ENCODE results near the gene MVB12B.

The MVB12B gene

DNA sequence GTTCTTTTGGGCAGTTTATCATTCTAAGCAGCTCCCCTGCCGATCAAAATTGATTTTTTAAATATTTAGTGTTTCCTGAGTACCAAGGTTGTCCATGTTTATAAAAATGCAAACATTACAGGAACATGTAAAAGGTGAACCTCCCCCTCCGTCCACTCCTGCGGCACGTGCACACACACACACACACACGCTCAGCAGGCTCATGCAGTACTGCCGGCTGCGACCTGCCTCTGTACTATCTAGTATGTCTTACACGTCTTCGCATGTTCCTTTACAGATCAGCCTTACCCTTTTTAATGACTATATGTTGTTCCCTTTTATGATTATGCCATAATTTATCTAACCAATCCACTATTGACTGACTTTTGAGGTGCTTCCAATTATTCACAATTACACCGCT, 165.3 kb downstream of the MVB12B start:
- Histone ChIP-seq H3F3A (ENCODE audit: low read depth) (no peaks in the 10 kb centered on the region), H2AFZ (ENCODE audit: low read length) (no peak overlapping the region), H3K4me1 (ENCODE audit: insufficient read depth, low read length, poor library complexity, severe bottlenecking) (peaks cover 10% of the 10 kb centered on the region), H3K36me3 (ENCODE audit: insufficient read depth, low read length) (peaks cover 30% of the 10 kb centered on the region; the same call in 1 of the 2 replicates), H3K27me3 (ENCODE audit: insufficient read depth, low read length, poor library complexity, severe bottlenecking) (no peaks in the 10 kb centered on the region), H3K9ac (ENCODE audit: low read depth, low read length, poor library complexity, severe bottlenecking) (peak overlapping the region; percentile 2), H3K4me3 (ENCODE audit: low read length, poor library complexity, severe bottlenecking) (no peak overlapping the region), H3K9me2 (replicated peaks; ENCODE audit: low read depth, low read length) (no peaks in the 10 kb centered on the region), H3K9me3 (ENCODE audit: insufficient read depth, low read depth, low read length) (no peaks in the 10 kb centered on the region), H4K20me1 (ENCODE audit: insufficient read depth, low read length, poor library complexity, severe bottlenecking) (no peaks in the 10 kb centered on the region), H3K4me2 (ENCODE audit: low read depth, low read length, poor library complexity, severe bottlenecking) (no peak overlapping the region), H3K79me2 (ENCODE audit: insufficient read depth, low read length) (peaks cover 4% of the 10 kb centered on the region)
- TF ChIP-seq, protein P1, sequence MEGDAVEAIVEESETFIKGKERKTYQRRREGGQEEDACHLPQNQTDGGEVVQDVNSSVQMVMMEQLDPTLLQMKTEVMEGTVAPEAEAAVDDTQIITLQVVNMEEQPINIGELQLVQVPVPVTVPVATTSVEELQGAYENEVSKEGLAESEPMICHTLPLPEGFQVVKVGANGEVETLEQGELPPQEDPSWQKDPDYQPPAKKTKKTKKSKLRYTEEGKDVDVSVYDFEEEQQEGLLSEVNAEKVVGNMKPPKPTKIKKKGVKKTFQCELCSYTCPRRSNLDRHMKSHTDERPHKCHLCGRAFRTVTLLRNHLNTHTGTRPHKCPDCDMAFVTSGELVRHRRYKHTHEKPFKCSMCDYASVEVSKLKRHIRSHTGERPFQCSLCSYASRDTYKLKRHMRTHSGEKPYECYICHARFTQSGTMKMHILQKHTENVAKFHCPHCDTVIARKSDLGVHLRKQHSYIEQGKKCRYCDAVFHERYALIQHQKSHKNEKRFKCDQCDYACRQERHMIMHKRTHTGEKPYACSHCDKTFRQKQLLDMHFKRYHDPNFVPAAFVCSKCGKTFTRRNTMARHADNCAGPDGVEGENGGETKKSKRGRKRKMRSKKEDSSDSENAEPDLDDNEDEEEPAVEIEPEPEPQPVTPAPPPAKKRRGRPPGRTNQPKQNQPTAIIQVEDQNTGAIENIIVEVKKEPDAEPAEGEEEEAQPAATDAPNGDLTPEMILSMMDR (conservative IDR thresholded peaks at IDR 0.05; ENCODE audit: low read length) = no peak
- TF ChIP-seq EZH2phosphoT487 (IDR thresholded peaks at IDR 0.05; ENCODE audit: borderline replicate concordance) = no peak

DNA sequence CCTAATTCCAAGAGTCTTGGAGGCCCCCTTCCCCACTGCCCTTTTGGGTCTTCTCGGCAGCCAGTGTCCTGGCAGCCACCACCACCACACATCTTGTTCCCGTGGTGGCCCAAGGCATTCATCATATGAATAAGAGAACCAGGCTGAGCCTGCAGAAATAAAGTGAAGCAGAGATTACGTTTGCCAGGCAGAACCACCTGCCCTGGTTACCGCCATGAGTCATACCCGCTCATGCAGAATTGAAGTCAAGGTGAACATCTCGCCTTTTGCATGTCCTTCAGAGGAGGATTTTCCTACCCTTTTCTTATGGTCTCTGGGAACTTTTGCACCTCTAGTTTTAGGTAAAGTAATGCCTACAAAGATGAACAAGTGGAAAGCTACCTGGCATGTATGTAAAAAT, 167.6 kb downstream of the MVB12B start:
- Histone ChIP-seq H3K4me3 (ENCODE audit: low read length, poor library complexity, severe bottlenecking) (no peak overlapping the region), H3K9me2 (replicated peaks; ENCODE audit: low read depth, low read length) (no peaks in the 10 kb centered on the region), H3K27me3 (ENCODE audit: insufficient read depth, low read length, poor library complexity, severe bottlenecking) (no peaks in the 10 kb centered on the region), H3K4me1 (ENCODE audit: insufficient read depth, low read length, poor library complexity, severe bottlenecking) (peaks cover 8% of the 10 kb centered on the region), H3K9ac (ENCODE audit: low read depth, low read length, poor library complexity, severe bottlenecking) (no peak overlapping the region), H4K20me1 (ENCODE audit: insufficient read depth, low read length, poor library complexity, severe bottlenecking) (peaks cover 5% of the 10 kb centered on the region), H3K79me2 (ENCODE audit: insufficient read depth, low read length) (peaks cover 11% of the 10 kb centered on the region), H2AFZ (ENCODE audit: low read length) (no peak overlapping the region), H3K36me3 (ENCODE audit: insufficient read depth, low read length) (peaks cover 28% of the 10 kb centered on the region; the same call in 1 of the 2 replicates), H3K9me3 (ENCODE audit: insufficient read depth, low read depth, low read length) (no peaks in the 10 kb centered on the region), H3K4me2 (ENCODE audit: low read depth, low read length, poor library complexity, severe bottlenecking) (no peak overlapping the region), H3F3A (ENCODE audit: low read depth) (no peaks in the 10 kb centered on the region; the same call in 1 of the 2 replicates)
- TF ChIP-seq, protein P1 (conservative IDR thresholded peaks at IDR 0.05; ENCODE audit: low read length) = no peak
- TF ChIP-seq EZH2phosphoT487 (IDR thresholded peaks at IDR 0.05; ENCODE audit: borderline replicate concordance) = no peak

DNA sequence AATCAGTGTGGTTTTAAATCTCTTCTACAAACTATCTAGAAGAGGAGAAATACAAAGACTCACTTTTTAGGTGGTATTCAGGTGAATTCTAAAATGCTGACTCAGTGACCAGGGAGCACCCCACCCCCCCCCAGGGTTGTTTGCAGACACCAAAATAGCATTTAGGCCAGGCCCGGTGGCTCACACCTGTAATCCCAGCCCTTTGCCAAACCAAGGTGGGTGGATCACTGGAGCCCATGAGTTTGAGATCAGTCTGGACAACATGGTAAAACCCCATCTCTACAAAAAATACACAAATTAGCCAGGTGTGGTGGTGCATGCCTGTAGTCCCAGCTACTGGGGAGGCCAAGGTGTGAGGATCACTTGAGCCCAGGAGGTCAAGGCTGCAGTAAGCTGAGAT, 168.1 kb downstream of the MVB12B start:
- H3K36me3 ChIP-seq (ENCODE audit: insufficient read depth, low read length) = peaks cover 27% of the 10 kb centered on the region; the same call in 1 of the 2 replicates

More for the DNA sequence above, 168.1 kb downstream of the MVB12B start:
- Histone ChIP-seq H3K4me1 (ENCODE audit: insufficient read depth, low read length, poor library complexity, severe bottlenecking) (peaks cover 8% of the 10 kb centered on the region), H3K9me3 (ENCODE audit: insufficient read depth, low read depth, low read length) (no peaks in the 10 kb centered on the region), H4K20me1 (ENCODE audit: insufficient read depth, low read length, poor library complexity, severe bottlenecking) (peaks cover 8% of the 10 kb centered on the region), H3F3A (ENCODE audit: low read depth) (no peaks in the 10 kb centered on the region; the same call in 1 of the 2 replicates), H2AFZ (ENCODE audit: low read length) (no peak overlapping the region), H3K9me2 (replicated peaks; ENCODE audit: low read depth, low read length) (no peaks in the 10 kb centered on the region), H3K4me3 (ENCODE audit: low read length, poor library complexity, severe bottlenecking) (no peak overlapping the region), H3K4me2 (ENCODE audit: low read depth, low read length, poor library complexity, severe bottlenecking) (no peak overlapping the region), H3K27me3 (ENCODE audit: insufficient read depth, low read length, poor library complexity, severe bottlenecking) (no peaks in the 10 kb centered on the region), H3K79me2 (ENCODE audit: insufficient read depth, low read length) (peaks cover 15% of the 10 kb centered on the region), H3K9ac (ENCODE audit: low read depth, low read length, poor library complexity, severe bottlenecking) (no peak overlapping the region)
- TF ChIP-seq, protein P1 (conservative IDR thresholded peaks at IDR 0.05; ENCODE audit: low read length) = no peak
- no peak for TF ChIP-seq EZH2phosphoT487 (IDR thresholded peaks at IDR 0.05; ENCODE audit: borderline replicate concordance)

All from Loucy (cell line).